Caco-2 (cell line): ENCODE results near the gene KCND1. TPM values are rescaled to one million over a fixed set of nuclear protein-coding genes. Genes with fewer than 3 reads are reported as not detected.

Source experiments
- BruUV-seq: library from RNA; stranded (reverse); fragments of 400-500 nt; replicated peaks from 2 replicates; lab custom pipeline; 2021; lab: Mats Ljungman, UMichigan
- CTCF ChIA-PET: fragments of 300-600 bp; sonication (Branson Sonifier 250); formaldehyde crosslinking; loops from one replicate; lab custom pipeline; 2022; ENCODE audit warnings: antibody characterized with exemption; lab: Charles Lee
- POLR2A ChIA-PET: fragments of 300-600 bp; sonication (Branson Sonifier 250); formaldehyde crosslinking; loops from one replicate; lab custom pipeline; 2022; ENCODE audit warnings: antibody characterized with exemption; lab: Charles Lee
- DNase-seq, 2 experiments: peaks; one replicate each; pipeline versions ENCODE4 v3.0.0 to v3.0.0-alpha.2; 2020 to 2022
- H3K27me3 ChIP-seq: replicated peaks from 2 replicates; pipeline ENCODE4 v1.6.0; 2011; ENCODE audit warnings: low read length; ENCODE audit not compliant: control insufficient read depth, insufficient read depth
- H3K36me3 ChIP-seq: 2 replicates; pipeline ENCODE4 v1.5.1; 2011; ENCODE audit warnings: low read length; ENCODE audit not compliant: control insufficient read depth, insufficient read depth
- H3K4me1 ChIP-seq: fragments of 250-450 bp; sonication (Bioruptor Pico); 2 replicates; pipeline ENCODE4 v1.5.1; 2020; ENCODE audit warnings: mild to moderate bottlenecking
- H3K4me3 ChIP-seq: 2 replicates; pipeline ENCODE4 v1.5.1; 2011; ENCODE audit warnings: low read depth, mild to moderate bottlenecking, control low read depth, low read length
- H3K9me3 ChIP-seq: fragments of 250-450 bp; sonication (Bioruptor Pico); 2 replicates; pipeline ENCODE4 v1.5.1; 2020; ENCODE audit warnings: mild to moderate bottlenecking, moderate library complexity
- H3K27ac Mint-ChIP-seq: one replicate; pipeline ENCODE4 v1.8.0; 2022; ENCODE audit warnings: mixed read lengths; ENCODE audit not compliant: unreplicated experiment
- H3K27me3 Mint-ChIP-seq: one replicate; pipeline ENCODE4 v1.8.0; 2022; ENCODE audit warnings: mixed read lengths; ENCODE audit not compliant: insufficient read depth, unreplicated experiment
- H3K36me3 Mint-ChIP-seq: one replicate; pipeline ENCODE4 v1.8.0; 2022; ENCODE audit warnings: mild to moderate bottlenecking, mixed read lengths; ENCODE audit not compliant: insufficient read depth, unreplicated experiment
- H3K4me1 Mint-ChIP-seq: one replicate; pipeline ENCODE4 v1.8.0; 2022; ENCODE audit warnings: low read depth, mixed read lengths; ENCODE audit not compliant: unreplicated experiment
- H3K4me3 Mint-ChIP-seq: one replicate; pipeline ENCODE4 v1.8.0; 2022; ENCODE audit warnings: mild to moderate bottlenecking, moderate library complexity, mixed read lengths; ENCODE audit not compliant: unreplicated experiment
- H3K9me3 Mint-ChIP-seq: one replicate; pipeline ENCODE4 v1.8.0; 2022; ENCODE audit warnings: mixed read lengths; ENCODE audit not compliant: unreplicated experiment
- CTCF ChIP-seq, 2 experiments: fragments of 200-600 bp in 1 of 2; IDR thresholded peaks; 1 replicate in 1 of 2; 2 replicates in 1 of 2; pipeline versions ENCODE4 v1.5.1 to v1.8.0; 2011 to 2022; ENCODE audit warnings: antibody characterized with exemption in 1 of 2, control low read depth in 1 of 2, inconsistent platforms in 1 of 2, low read depth in 1 of 2, low read length in 1 of 2, mild to moderate bottlenecking in 1 of 2, moderate library complexity in 1 of 2; ENCODE audit not compliant: insufficient read depth in 1 of 2, severe bottlenecking in 1 of 2, unreplicated experiment in 1 of 2
- intact Hi-C: fragments of 100-400 bp; cut with micrococcal nuclease; formaldehyde crosslinking; loops from one replicate; pipeline ENCODE4 v1.10.0; 2022; ENCODE audit not compliant: unreplicated experiment
- total RNA-seq: library from RNA; stranded (reverse); gene quantifications from 2 replicates; pipeline ENCODE4 v1.2.3, GENCODE V29; 2022

Gene KCND1
- total RNA-seq, 1 experiment from 2014 or later: 0.88 TPM

GRCh38 chrX:48919360-48919841, 52.2 kb downstream of the KCND1 start:
- H3K9me3 ChIP-seq: no peaks in the 10 kb centered on the region
- TF ChIP-seq CTCF (IDR thresholded peaks at IDR 0.05; ENCODE audit: insufficient read depth in 1 of 2, low read depth in 1 of 2, low read length in 1 of 2, severe bottlenecking in 1 of 2, unreplicated experiment in 1 of 2): no peak
- H3K27me3 ChIP-seq: no peaks in the 10 kb centered on the region
- Mint-ChIP-seq H3K4me3 (peak overlapping the region; percentile 91), H3K27ac (peak overlapping the region; percentile 90), H3K27me3 (no peaks in the 10 kb centered on the region), H3K36me3 (peaks cover 37% of the 10 kb centered on the region), H3K9me3 (no peaks in the 10 kb centered on the region), H3K4me1 (peaks cover 19% of the 10 kb centered on the region)
- ChIA-PET POLR2A (no interaction called here), CTCF (interaction anchor here (0.6 kb wide), 1 partner anchor 28 kb away, joined by 4 read pairs; no protein-coding TSS in a partner anchor)
- H3K36me3 ChIP-seq: no peaks in the 10 kb centered on the region; the same call in 1 of the 2 replicates
- no peak for DNase-seq
- H3K4me3 ChIP-seq: peak overlapping the region; percentile 38
- intact Hi-C loops: loop anchor here (1.0 to 5.0 kb wide), 4 partner anchors 37 to 243 kb away; partner anchors contain the start of genes HDAC6, OTUD5 and TFE3
- BruUV-seq: no TSS peak
- peaks cover 3% of the 10 kb centered on the region; the same call in 1 of the 2 replicates for H3K4me1 ChIP-seq

GRCh38 chrX:48918643-48919340, 52.9 kb downstream of the KCND1 start, which contains the start of gene PIM2:
TSS of gene PIM2 (minus strand) at chrX:48919024. CDS start at chrX:48918834, 190 bp downstream.
- no peak for TF ChIP-seq CTCF (IDR thresholded peaks at IDR 0.05; ENCODE audit: insufficient read depth in 1 of 2, low read depth in 1 of 2, low read length in 1 of 2, severe bottlenecking in 1 of 2, unreplicated experiment in 1 of 2)
- peak within 1 kb of the TSS; percentile 90 for H3K27ac Mint-ChIP-seq
- intact Hi-C loops: loop anchor here (1.0 to 5.0 kb wide), 4 partner anchors 38 to 242 kb away; partner anchors contain the start of genes HDAC6, OTUD5 and TFE3
- peaks cover 38% of the 10 kb centered on the region for H3K36me3 Mint-ChIP-seq
- peak; percentile 93 to 95 for DNase-seq
- BruUV-seq: no TSS peak
- no peaks in the 10 kb centered on the region for H3K9me3 Mint-ChIP-seq
- no peaks in the 10 kb centered on the region for H3K27me3 Mint-ChIP-seq
- CTCF ChIA-PET: interaction anchor here (0.6 kb wide), 1 partner anchor 27 kb away, joined by 4 read pairs; no protein-coding TSS in a partner anchor
- Histone ChIP-seq H3K4me3 (peak within 1 kb of the TSS; percentile 80), H3K27me3 (no peaks in the 10 kb centered on the region), H3K4me1 (peaks cover 3% of the 10 kb centered on the region; the same call in 1 of the 2 replicates), H3K9me3 (no peaks in the 10 kb centered on the region), H3K36me3 (no peaks in the 10 kb centered on the region; the same call in 1 of the 2 replicates)
- peaks cover 19% of the 10 kb centered on the region for H3K4me1 Mint-ChIP-seq
- POLR2A ChIA-PET: no interaction called here
- peak within 1 kb of the TSS; percentile 91 for H3K4me3 Mint-ChIP-seq

GRCh38 chrX:48918301-48918642, 53.4 kb downstream of the KCND1 start:
- Histone ChIP-seq H3K4me1 (peaks cover 3% of the 10 kb centered on the region; the same call in 1 of the 2 replicates), H3K4me3 (peak overlapping the region; percentile 80), H3K9me3 (no peaks in the 10 kb centered on the region), H3K36me3 (no peaks in the 10 kb centered on the region; the same call in 1 of the 2 replicates), H3K27me3 (no peaks in the 10 kb centered on the region)
- CTCF ChIA-PET: no interaction called here
- POLR2A ChIA-PET: no interaction called here
- BruUV-seq: no TSS peak
- H3K4me1 Mint-ChIP-seq: peaks cover 19% of the 10 kb centered on the region
- DNase-seq: peak in 1 of 2 experiments; percentile 12
- no peaks in the 10 kb centered on the region for H3K9me3 Mint-ChIP-seq
- H3K27ac Mint-ChIP-seq: peak overlapping the region; percentile 90
- peak overlapping the region; percentile 91 for H3K4me3 Mint-ChIP-seq
- intact Hi-C loops: loop anchor here (2.0 to 5.0 kb wide), 3 partner anchors 39 to 241 kb away; partner anchors contain the start of genes HDAC6 and OTUD5
- no peak for TF ChIP-seq CTCF (IDR thresholded peaks at IDR 0.05; ENCODE audit: insufficient read depth in 1 of 2, low read depth in 1 of 2, low read length in 1 of 2, severe bottlenecking in 1 of 2, unreplicated experiment in 1 of 2)
- H3K36me3 Mint-ChIP-seq: peaks cover 38% of the 10 kb centered on the region
- H3K27me3 Mint-ChIP-seq: no peaks in the 10 kb centered on the region
